Gastrocnemius medialis (tissue), 4 donors: ENCODE measurements around the gene BRCA1. TPM values are rescaled to one million over a fixed set of nuclear protein-coding genes. Genes with fewer than 3 reads are reported as not detected.
"Not testable (repeated sequence)": the region's sequence is repeated elsewhere in the genome, so short reads cannot be mapped to it uniquely, and the experiment has no call there.

ENCODE experiments used
- ATAC-seq, 2 donors: fragments of 150-250 bp; one replicate each; pipeline ENCODE4 v1.9.1; 2016
- DNase-seq, 2 donors: peaks; one replicate each; pipeline ENCODE4 v3.0.0-alpha.2; 2019
- H3K27ac ChIP-seq, 4 donors: fragments of 200-600 bp; sonication (generic); 1 replicate in 1 of 4; 2 replicates in 3 of 4; pipeline ENCODE4 v1.5.1; 2016 to 2018; ENCODE audit warnings: mild to moderate bottlenecking in 2 of 4, moderate library complexity in 1 of 4
- H3K27me3 ChIP-seq, 3 donors: fragments of 200-600 bp; sonication (generic) in 2 of 3; 1 replicate in 1 of 3; 2 replicates in 2 of 3; pipeline versions ENCODE4 v1.5.1 to v1.6.0; 2016 to 2019; ENCODE audit warnings: mild to moderate bottlenecking in 1 of 3, moderate library complexity in 1 of 3
- H3K36me3 ChIP-seq, 2 donors: fragments of 200-600 bp; sonication (generic) in 1 of 2; one replicate each; pipeline ENCODE4 v1.5.1; 2017 to 2018
- H3K4me1 ChIP-seq, 2 donors: fragments of 200-600 bp; sonication (generic) in 1 of 2; one replicate each; pipeline ENCODE4 v1.5.1; 2016 to 2017; ENCODE audit warnings: mild to moderate bottlenecking in 2 of 2
- H3K4me3 ChIP-seq, 4 donors: fragments of 200-600 bp; sonication (generic) in 3 of 4; 1 replicate in 1 of 4; 2 replicates in 3 of 4; pipeline ENCODE4 v1.5.1; 2016 to 2019; ENCODE audit warnings: mild to moderate bottlenecking in 2 of 4
- H3K9me3 ChIP-seq, 3 donors: fragments of 200-600 bp; sonication (generic) in 2 of 3; 1 replicate in 1 of 3; 2 replicates in 2 of 3; pipeline ENCODE4 v1.5.1; 2016 to 2019
- POLR2A ChIP-seq, 2 donors: fragments of 450-650 bp; IDR thresholded peaks; one replicate each; pipeline ENCODE4 v1.6.1; 2017; ENCODE audit warnings: antibody characterized with exemption in 2 of 2, mild to moderate bottlenecking in 2 of 2, moderate library complexity in 2 of 2
- in situ Hi-C, 4 donors: fragments of 200-750 bp; cut with MboI; loops; one replicate each; pipeline versions ENCODE4 v1.15.0 to v1.8.0; 2017; ENCODE audit warnings: low sequenced_read_pairs in 4 of 4
- intact Hi-C: fragments of 100-400 bp; cut with DNase I; formaldehyde crosslinking; loops from one replicate; pipeline ENCODE4 v1.15.1; 2023; ENCODE audit warnings: low total_unique reads
- total RNA-seq, 4 donors: library from RNA; depleted of rRNA; stranded (reverse); fragments of >200 nt; gene quantifications; one replicate each; pipeline versions ENCODE4 v1.1.0 to v1.2.3, GENCODE V29; 2016
- TF ChIP-seq, protein P1 (sequence below), 5 experiments: fragments of 450-650 bp in 3 of 5; fragments of 200-600 bp in 2 of 5; sonication (generic) in 2 of 5; IDR thresholded peaks in 4 of 5; conservative IDR thresholded peaks in 1 of 5; 1 replicate in 4 of 5; 2 replicates in 1 of 5; pipeline ENCODE4 v1.5.1; 2016 to 2019; ENCODE audit warnings: antibody characterized with exemption in 5 of 5, mild to moderate bottlenecking in 3 of 5, moderate library complexity in 3 of 5

Gene BRCA1
- total RNA-seq, 4 donors from 2014 or later: 2.8 to 4.8 (median 4.0) TPM

DNA sequence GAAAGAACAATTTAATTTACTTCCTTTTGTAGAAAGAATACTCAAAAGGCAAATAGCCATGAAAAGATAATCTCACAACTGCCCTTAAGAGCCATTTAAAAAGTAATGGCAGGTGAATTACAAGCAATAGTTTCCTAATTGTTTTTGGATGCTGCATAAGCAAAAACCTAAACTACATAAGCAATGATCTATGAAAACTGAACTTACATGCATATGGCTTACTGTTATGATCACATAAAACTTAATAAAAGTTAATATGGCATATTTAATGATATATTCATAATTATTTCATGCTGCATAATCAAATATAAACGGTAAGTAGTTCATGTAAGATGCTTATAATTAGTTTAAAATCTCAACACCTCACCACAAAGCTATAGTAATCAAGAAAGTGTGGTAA is 18.6 kb downstream of the BRCA1 start:
- ATAC-seq (no peak), DNase-seq (no peak)
- intact Hi-C loops (no loop called here), in situ Hi-C loops (no loop called here)
- Histone ChIP-seq H3K4me1 (no peaks in the 10 kb centered on the region), H3K36me3 (no peaks in the 10 kb centered on the region), H3K27ac (no peak overlapping the region), H3K27me3 (no peaks in the 10 kb centered on the region), H3K9me3 (no peaks in the 10 kb centered on the region), H3K4me3 (no peak overlapping the region)
- TF ChIP-seq POLR2A (IDR thresholded peaks at IDR 0.05): no peak
- TF ChIP-seq, protein P1, sequence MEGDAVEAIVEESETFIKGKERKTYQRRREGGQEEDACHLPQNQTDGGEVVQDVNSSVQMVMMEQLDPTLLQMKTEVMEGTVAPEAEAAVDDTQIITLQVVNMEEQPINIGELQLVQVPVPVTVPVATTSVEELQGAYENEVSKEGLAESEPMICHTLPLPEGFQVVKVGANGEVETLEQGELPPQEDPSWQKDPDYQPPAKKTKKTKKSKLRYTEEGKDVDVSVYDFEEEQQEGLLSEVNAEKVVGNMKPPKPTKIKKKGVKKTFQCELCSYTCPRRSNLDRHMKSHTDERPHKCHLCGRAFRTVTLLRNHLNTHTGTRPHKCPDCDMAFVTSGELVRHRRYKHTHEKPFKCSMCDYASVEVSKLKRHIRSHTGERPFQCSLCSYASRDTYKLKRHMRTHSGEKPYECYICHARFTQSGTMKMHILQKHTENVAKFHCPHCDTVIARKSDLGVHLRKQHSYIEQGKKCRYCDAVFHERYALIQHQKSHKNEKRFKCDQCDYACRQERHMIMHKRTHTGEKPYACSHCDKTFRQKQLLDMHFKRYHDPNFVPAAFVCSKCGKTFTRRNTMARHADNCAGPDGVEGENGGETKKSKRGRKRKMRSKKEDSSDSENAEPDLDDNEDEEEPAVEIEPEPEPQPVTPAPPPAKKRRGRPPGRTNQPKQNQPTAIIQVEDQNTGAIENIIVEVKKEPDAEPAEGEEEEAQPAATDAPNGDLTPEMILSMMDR (IDR thresholded peaks at IDR 0.05 in 4 of 5, conservative IDR thresholded peaks at IDR 0.05 in 1 of 5): no peak

DNA sequence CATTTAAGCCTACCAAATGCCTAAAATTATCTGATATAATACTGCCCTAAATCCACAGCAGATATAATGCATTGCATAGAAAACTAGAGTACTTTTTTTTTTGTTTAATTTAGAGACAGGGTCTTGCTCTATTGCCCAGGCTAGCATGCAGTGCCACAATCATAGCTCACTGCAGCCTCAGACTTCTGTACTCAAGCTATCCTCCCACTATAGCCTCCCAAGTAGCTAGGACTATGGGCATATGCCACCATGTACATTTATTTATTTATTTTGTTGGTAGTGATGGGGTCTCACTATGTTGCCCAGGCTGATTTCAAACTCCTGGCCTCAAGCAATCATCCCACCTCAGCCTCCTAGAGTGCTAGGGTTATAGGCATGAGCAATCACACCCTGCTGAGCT is 20.0 kb downstream of the BRCA1 start:
- ATAC-seq (no peak), DNase-seq (no peak)
- intact Hi-C loops: no loop called here
- in situ Hi-C loops: no loop called here
- Histone ChIP-seq H3K27ac (no peak overlapping the region), H3K36me3 (no peaks in the 10 kb centered on the region), H3K9me3 (no peaks in the 10 kb centered on the region), H3K27me3 (no peaks in the 10 kb centered on the region), H3K4me1 (no peaks in the 10 kb centered on the region), H3K4me3 (no peak overlapping the region)
- TF ChIP-seq, protein P1 (IDR thresholded peaks at IDR 0.05 in 4 of 5, conservative IDR thresholded peaks at IDR 0.05 in 1 of 5): no peak
- no peak for TF ChIP-seq POLR2A (IDR thresholded peaks at IDR 0.05)

DNA sequence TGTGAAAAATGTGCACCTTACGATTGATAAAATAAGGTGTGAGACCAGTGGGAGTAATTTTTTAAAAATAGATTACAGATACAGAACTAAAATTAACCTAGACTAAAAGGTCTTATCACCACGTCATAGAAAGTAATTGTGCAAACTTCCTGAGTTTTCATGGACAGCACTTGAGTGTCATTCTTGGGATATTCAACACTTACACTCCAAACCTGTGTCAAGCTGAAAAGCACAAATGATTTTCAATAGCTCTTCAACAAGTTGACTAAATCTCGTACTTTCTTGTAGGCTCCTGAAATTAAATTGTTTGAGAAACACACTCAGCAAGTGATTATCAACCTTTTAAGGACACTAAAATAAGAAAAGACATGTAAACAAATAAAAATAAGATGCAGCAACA is 20.5 kb downstream of the BRCA1 start:
- H3K4me1 ChIP-seq: no peaks in the 10 kb centered on the region
- H3K9me3 ChIP-seq: no peaks in the 10 kb centered on the region
- intact Hi-C loops (no loop called here), in situ Hi-C loops (no loop called here)
- no peaks in the 10 kb centered on the region for H3K36me3 ChIP-seq
- no peaks in the 10 kb centered on the region for H3K27me3 ChIP-seq
- ATAC-seq: no peak
- no peak for DNase-seq
- TF ChIP-seq, protein P1 (IDR thresholded peaks at IDR 0.05 in 4 of 5, conservative IDR thresholded peaks at IDR 0.05 in 1 of 5): no peak
- TF ChIP-seq POLR2A (IDR thresholded peaks at IDR 0.05): no peak
- H3K4me3 ChIP-seq: no peak overlapping the region
- no peak overlapping the region for H3K27ac ChIP-seq

DNA sequence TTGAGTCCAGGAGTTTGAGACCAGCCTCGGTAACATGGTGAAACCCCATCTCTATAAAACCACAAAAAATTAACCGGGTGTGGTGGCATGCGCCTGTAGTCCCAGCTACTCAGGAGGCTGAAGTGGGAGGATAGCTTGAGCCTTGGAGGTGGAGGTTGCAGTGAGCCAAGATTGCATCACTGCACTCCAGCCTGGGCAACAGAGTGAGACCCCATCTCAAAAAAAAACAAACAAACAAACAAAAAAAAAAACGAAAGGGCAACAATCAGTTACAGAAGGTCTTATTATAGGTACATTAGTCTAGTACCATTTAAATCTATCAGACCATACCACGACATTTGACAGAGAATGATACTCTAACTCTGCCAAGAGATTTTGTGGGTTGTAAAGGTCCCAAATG is 29.8 kb downstream of the BRCA1 start:
- ATAC-seq, intact Hi-C loops, H3K9me3 ChIP-seq, in situ Hi-C loops, H3K36me3 ChIP-seq, H3K27ac ChIP-seq, H3K4me1 ChIP-seq, H3K4me3 ChIP-seq, DNase-seq, H3K27me3 ChIP-seq: not testable (repeated sequence)

DNA sequence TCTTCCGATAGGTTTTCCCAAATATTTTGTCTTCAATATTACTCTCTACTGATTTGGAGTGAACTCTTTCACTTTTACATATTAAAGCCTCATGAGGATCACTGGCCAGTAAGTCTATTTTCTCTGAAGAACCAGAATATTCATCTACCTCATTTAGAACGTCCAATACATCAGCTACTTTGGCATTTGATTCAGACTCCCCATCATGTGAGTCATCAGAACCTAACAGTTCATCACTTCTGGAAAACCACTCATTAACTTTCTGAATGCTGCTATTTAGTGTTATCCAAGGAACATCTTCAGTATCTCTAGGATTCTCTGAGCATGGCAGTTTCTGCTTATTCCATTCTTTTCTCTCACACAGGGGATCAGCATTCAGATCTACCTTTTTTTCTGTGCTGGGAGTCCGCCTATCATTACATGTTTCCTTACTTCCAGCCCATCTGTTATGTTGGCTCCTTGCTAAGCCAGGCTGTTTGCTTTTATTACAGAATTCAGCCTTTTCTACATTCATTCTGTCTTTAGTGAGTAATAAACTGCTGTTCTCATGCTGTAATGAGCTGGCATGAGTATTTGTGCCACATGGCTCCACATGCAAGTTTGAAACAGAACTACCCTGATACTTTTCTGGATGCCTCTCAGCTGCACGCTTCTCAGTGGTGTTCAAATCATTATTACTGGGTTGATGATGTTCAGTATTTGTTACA is 30.9 kb downstream of the BRCA1 start:
- ATAC-seq: no peak
- TF ChIP-seq POLR2A (IDR thresholded peaks at IDR 0.05): no peak
- TF ChIP-seq, protein P1 (IDR thresholded peaks at IDR 0.05 in 4 of 5, conservative IDR thresholded peaks at IDR 0.05 in 1 of 5): no peak
- intact Hi-C loops: no loop called here

More for the DNA sequence above, 30.9 kb downstream of the BRCA1 start:
- Histone ChIP-seq H3K4me3 (no peak overlapping the region), H3K4me1 (no peaks in the 10 kb centered on the region), H3K9me3 (no peaks in the 10 kb centered on the region), H3K36me3 (no peaks in the 10 kb centered on the region), H3K27me3 (no peaks in the 10 kb centered on the region), H3K27ac (no peak overlapping the region)
- in situ Hi-C loops: no loop called here
- DNase-seq: no peak
